Kasumi-1 (cell line): ENCODE data around the gene MADD.

ENCODE experiments used
- DNase-seq, 2 experiments: peaks; one replicate each; lab custom pipeline; 2025; lab: John Stamatoyannopoulos, UW

The MADD gene

GRCh38 chr11:47269829-47270305 is at the start of gene MADD:
Gene MADD (plus strand): TSS chr11:47270133.
- DNase-seq: peak; percentile 72

GRCh38 chr11:47220401-47220821 is 49.5 kb upstream of the MADD start:
- no peak for DNase-seq

DNA sequence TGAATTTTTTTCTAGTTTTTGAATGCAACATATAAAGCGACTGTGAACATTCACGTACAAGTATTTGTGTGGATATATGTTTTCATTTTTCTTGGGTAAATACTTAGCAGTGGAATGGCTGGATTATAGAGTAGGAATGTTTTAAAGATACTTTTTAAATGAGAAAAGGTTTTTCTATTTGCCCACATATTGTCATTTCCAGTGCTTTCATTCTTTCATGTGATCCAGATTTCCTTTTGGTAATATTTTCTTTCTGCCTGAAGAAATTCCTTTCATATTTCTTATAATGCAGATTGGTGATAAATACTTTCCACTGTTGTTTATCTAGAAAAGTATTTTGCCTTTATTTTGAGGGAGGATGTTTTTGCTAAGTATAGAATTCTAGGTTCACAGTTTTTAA is 47.2 kb upstream of the MADD start:
- DNase-seq: no peak

- no peak for DNase-seq
Measured at GRCh38 chr11:47225552-47226400, 44.2 kb upstream of the MADD start.

DNA sequence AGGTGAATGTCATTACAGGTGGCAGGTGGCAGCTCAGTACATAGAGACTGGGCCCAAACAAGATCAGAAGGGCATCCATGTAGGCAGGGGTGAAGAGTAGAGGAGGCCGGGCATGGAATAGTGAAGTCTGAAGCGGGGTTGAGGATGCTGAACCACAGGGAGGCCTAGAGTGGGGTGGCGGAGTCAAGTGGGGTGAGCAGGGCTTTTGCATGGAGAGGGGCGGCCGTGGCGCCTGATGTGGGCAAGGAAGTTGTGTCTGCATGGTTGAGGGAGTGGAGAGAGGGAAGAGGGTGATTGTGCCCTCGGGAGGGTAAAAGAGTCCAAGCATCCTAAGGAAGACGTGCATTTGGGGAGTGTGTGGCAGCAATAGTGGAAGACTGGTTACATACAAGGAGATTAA is 40.8 kb upstream of the MADD start:
- no peak for DNase-seq

GRCh38 chr11:47233051-47233450 is 36.9 kb upstream of the MADD start:
- no peak for DNase-seq

DNA sequence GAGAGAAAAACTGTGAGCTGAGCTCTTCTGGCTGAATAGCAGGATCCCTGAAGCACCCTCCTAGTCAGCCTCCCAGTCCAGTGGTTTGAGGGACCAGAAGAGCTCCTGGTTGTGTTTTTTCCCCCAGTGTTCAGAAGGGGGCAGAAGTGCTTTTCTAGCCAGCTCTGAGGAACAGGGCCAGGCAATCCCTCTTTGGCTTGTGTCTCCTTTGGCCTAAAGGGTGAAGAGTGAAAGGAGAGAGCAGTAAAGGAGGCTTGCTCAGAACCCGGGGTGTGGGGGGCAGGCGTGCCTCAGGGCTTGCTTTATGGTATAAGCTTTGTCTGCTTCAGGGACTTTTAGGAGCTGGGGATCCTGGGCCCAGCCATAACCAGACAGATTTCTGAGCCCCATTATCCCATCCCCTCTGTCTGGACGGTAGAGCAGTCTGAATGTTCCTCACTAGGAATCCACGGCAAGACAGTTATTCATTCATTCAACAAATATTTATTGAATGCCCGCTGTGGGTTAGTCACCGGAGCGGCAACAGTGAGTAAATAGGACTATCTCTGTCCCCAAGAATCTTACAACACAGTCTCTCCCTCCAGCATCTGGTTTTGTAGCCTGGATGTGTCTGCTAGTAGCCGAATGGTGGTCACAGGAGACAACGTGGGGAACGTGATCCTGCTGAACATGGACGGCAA is 35.8 kb upstream of the MADD start:
- DNase-seq: peak; percentile 57 to 76

DNA sequence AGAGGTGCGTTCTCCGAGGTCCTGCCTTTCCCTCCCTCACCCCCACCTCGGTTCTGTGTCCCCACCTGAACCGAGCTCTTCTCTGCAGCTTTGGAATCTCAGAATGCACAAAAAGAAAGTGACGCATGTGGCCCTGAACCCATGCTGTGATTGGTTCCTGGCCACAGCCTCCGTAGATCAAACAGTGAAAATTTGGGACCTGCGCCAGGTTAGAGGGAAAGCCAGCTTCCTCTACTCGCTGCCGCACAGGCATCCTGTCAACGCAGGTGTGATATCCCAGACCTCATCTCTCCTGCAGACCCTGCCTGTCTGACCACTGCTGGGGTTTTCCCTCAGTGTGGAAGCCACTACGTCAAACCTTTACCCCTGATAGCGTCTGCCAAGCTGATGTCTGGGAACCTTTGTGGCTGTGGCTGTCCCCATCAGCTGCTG is 35.2 kb upstream of the MADD start:
- no peak for DNase-seq

GRCh38 chr11:47235163-47235562 is 34.8 kb upstream of the MADD start:
- DNase-seq: no peak

DNA sequence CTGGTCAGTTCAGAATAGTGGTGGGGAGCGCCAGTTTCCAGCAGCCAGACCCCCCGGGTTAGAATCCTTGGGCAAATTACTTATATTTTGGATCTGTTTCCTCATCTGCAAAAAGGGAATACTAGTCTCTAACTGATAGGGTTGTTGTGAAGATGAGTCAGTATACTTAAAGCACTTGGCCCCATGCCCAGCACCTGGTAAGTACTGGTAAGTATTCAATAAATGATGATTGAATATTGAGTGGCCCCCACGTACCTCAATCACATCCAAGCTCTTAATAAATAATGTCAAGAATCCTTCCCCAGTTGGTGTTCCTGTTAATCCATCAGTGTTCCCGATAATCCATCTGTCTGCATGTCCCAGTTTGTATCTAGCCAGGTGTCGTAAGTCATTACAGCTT is 33.5 kb upstream of the MADD start:
- peak in 1 of 2 experiments; percentile 23 for DNase-seq

DNA sequence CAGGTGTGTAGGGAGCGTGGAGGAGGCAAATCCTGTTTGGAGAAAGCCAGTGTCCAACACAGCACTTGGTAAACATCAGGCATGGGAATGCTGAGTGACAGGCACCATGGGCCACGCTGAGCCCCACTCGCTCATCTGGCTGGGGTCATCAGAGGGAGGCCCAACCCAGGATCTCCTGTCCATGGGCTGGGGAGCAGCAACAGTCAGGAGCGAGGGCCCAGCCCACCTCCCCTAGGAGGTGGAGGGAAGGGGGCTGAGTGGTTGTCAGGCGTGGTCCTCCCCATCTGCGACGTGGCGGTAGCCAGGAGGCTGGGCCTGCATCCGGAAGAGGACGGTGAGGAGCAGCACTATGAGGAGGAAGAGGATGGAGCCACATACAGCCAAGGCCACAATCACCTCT is 30.1 kb upstream of the MADD start:
- DNase-seq: no peak

GRCh38 chr11:47241841-47242301 is 28.1 kb upstream of the MADD start:
- DNase-seq: no peak

GRCh38 chr11:47242596-47243192 is 27.2 kb upstream of the MADD start:
- DNase-seq: no peak

GRCh38 chr11:47243454-47243853 is 26.5 kb upstream of the MADD start:
- no peak for DNase-seq

- DNase-seq: no peak
Measured at GRCh38 chr11:47244448-47245350, 25.2 kb upstream of the MADD start.

DNA sequence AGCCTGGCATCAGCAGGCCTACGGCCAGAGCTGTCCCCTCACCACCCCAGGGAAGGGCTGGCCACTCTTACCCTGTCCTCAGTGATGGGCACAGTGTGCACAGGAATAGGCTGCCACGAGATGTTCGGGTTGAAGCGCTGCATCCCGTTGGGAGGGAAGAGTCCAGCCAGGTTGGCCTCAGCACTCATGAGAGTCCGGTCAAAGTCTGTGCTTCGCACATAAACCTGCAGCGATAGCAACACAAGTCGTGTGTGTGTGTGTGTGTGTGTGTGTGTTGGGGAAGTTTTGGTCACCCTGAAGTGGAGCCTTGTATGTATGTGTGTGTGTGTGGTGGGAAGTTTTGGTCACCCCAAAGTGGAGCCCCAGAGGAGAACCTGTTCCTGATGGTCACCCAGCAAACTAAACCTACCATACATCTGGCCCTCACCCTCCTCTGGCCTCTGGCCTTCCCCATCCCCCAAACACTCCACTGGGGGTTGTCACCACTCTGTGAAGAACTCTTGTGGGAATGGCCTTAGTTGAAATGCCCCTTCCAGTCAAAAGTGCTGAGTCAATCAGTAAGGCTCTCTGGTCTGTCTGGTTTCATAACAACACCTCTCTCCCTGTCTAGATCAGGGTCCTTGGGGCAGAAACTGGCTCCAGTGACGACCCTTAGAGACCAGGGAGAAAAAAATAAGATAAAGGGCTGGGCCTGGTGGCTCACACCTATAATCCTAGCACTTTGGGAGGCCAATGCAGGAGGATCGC is 24.1 kb upstream of the MADD start:
- DNase-seq: no peak

DNA sequence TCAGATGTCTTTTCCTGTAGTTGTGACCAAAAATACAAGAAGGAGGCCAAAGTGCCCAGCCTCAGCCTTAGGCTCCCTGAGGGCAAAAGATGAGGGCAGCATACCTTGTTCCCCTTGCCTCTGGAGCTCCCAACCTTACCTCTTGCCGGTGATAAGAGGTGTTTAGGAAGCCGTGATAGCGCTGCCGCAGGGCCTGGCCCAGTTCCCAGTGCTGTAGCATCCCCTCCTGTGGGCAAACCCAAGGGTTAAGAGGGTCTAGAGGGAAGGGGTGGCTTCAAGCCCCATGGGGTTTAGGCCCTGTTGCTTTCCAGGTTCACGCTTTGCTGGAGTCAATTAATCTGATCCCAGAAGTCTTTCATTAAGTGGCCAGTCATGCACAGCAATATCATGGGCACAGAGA is 22.4 kb upstream of the MADD start:
- no peak for DNase-seq

DNA sequence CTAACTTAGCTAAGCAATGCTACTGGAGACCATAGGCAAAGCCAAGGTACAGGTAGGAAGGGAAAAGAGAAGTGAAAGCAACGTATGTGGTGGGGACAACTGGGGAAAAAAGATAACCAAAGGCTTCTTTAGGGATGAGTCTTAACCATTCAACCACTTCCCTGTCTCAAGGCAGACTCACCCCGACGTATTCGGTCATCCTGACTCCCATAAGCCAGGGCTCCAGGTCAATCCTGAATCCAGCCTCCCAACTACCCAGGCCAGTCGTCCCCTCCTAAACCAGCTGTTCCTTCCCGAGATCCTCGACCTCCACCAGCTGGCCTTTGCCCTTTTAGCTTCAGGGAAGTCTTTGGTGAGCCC is 21.6 kb upstream of the MADD start:
- DNase-seq: peak in 1 of 2 experiments; percentile 48

- DNase-seq: peak; percentile 71 to 88
Measured at GRCh38 chr11:47248664-47249377, 21.1 kb upstream of the MADD start, which contains the start of gene ACP2. Gene ACP2 (minus strand): TSS chr11:47248814. CDS start chr11:47248789, 25 bp downstream.

- DNase-seq: no peak
Measured at GRCh38 chr11:47249378-47249715, 20.6 kb upstream of the MADD start.
